Activated T-cell treated with anti-CD3 and anti-CD28 coated beads, Interleukin-2, amount 50 U/mL, for 4 hours (primary cell): ENCODE results near the gene SIX2. TPM values are rescaled to one million over a fixed set of nuclear protein-coding genes. Genes with fewer than 3 reads are reported as not detected.

ENCODE experiments used
- ATAC-seq, 2 donors: fragments of 200-7000 bp; cut with Tn5 transposase; one replicate each; pipeline ENCODE4 v1.10.0; 2021
- DNase-seq: peaks from one replicate; pipeline ENCODE4 v3.0.0-alpha.2; 2020
- H3K27me3 Mint-ChIP-seq: one replicate; pipeline ENCODE4 v1.8.0; 2021; ENCODE audit warnings: low read depth, mixed read lengths
- H3K36me3 Mint-ChIP-seq: one replicate; pipeline ENCODE4 v1.8.0; 2022; ENCODE audit warnings: mixed read lengths; ENCODE audit not compliant: insufficient read depth
- H3K4me1 Mint-ChIP-seq: one replicate; pipeline ENCODE4 v1.8.0; 2021; ENCODE audit warnings: low read depth, mixed read lengths
- H3K4me3 Mint-ChIP-seq: one replicate; pipeline ENCODE4 v1.8.0; 2021; ENCODE audit warnings: mild to moderate bottlenecking, moderate library complexity, mixed read lengths
- H3K9me3 Mint-ChIP-seq: one replicate; pipeline ENCODE4 v1.8.0; 2021; ENCODE audit warnings: mixed read lengths
- total RNA-seq, 3 donors: library from RNA; stranded (reverse); gene quantifications; one replicate each; pipeline ENCODE4 v1.2.1, GENCODE V29; 2021

Gene SIX2
- total RNA-seq, 3 donors from 2014 or later = not detected

DNA sequence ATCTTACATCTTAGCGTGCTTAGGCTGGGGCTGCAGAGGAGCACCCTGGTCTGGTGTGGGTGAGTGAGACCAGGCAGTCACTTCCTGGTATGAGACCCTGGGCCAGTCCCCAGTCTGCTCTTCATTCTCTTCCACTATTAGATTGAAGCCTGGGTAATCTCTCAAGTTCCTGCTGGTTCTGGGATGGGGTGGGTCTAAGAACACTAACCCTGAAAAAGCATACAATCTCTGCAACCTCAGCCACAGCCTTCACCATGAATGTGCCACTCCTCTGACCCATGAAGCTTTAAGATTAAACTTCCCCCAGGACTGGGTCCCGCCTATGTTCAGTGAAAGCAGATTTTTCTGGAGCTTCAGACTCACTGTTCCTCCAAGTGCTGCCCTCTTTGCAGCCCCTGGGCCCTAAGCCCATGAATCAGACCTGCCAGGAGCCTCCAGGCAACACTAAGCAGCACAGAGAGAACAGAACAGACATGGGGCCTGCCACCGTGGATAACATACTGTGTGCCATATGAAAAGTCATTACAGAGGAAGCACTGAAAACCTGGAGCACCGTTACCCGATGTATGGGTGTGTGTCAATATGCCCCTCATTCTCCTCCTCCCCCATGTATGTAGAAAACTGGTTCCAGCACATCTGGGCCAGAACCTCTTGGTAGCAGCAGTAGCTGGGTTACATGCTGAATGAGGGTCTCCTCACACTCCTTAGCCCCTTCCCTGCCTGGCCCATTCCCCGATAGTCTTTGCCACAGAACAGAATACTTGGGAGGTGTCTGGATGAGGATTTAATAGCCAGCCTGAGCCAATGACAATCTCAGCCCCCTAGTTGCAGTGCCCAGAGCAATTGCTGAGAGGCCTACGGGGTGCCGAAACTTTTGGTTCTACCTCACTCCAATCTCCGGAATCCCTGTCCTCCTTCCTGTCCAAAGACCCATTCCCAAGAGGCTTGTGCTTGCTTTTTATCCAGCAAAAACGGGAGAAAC, 2.7 kb upstream of the SIX2 start:
- H3K36me3 Mint-ChIP-seq = no peaks in the 10 kb centered on the region

GRCh38 chr2:45011121-45011520, 1.9 kb upstream of the SIX2 start:
- Mint-ChIP-seq H3K36me3 (no peaks in the 10 kb centered on the region), H3K27me3 (peaks cover 81% of the 10 kb centered on the region), H3K4me3 (no peak overlapping the region), H3K4me1 (peaks cover 28% of the 10 kb centered on the region), H3K9me3 (no peaks in the 10 kb centered on the region)
- ATAC-seq (no peak), DNase-seq (no peak)

More for the DNA sequence above, 2.7 kb upstream of the SIX2 start:
- Mint-ChIP-seq H3K27me3 (peaks cover 81% of the 10 kb centered on the region), H3K4me3 (no peak overlapping the region), H3K4me1 (peaks cover 25% of the 10 kb centered on the region), H3K9me3 (no peaks in the 10 kb centered on the region)
- ATAC-seq (no peak), DNase-seq (no peak)

- peaks cover 80% of the 10 kb centered on the region for H3K27me3 Mint-ChIP-seq
- H3K9me3 Mint-ChIP-seq = no peaks in the 10 kb centered on the region
- ATAC-seq = no peak
- peaks cover 31% of the 10 kb centered on the region for H3K4me1 Mint-ChIP-seq
- DNase-seq = no peak
- no peaks in the 10 kb centered on the region for H3K36me3 Mint-ChIP-seq
- no peak overlapping the region for H3K4me3 Mint-ChIP-seq
These were observed 1.4 kb upstream of the SIX2 start for GRCh38 chr2:45010702-45011012.

GRCh38 chr2:45009928-45010701, 863 bp upstream of the SIX2 start:
- H3K27me3 Mint-ChIP-seq = peaks cover 79% of the 10 kb centered on the region
- no peaks in the 10 kb centered on the region for H3K36me3 Mint-ChIP-seq
- H3K4me3 Mint-ChIP-seq = peak overlapping the region; percentile 19
- no peaks in the 10 kb centered on the region for H3K9me3 Mint-ChIP-seq
- H3K4me1 Mint-ChIP-seq = peaks cover 36% of the 10 kb centered on the region
- ATAC-seq (no peak), DNase-seq (no peak)

DNA sequence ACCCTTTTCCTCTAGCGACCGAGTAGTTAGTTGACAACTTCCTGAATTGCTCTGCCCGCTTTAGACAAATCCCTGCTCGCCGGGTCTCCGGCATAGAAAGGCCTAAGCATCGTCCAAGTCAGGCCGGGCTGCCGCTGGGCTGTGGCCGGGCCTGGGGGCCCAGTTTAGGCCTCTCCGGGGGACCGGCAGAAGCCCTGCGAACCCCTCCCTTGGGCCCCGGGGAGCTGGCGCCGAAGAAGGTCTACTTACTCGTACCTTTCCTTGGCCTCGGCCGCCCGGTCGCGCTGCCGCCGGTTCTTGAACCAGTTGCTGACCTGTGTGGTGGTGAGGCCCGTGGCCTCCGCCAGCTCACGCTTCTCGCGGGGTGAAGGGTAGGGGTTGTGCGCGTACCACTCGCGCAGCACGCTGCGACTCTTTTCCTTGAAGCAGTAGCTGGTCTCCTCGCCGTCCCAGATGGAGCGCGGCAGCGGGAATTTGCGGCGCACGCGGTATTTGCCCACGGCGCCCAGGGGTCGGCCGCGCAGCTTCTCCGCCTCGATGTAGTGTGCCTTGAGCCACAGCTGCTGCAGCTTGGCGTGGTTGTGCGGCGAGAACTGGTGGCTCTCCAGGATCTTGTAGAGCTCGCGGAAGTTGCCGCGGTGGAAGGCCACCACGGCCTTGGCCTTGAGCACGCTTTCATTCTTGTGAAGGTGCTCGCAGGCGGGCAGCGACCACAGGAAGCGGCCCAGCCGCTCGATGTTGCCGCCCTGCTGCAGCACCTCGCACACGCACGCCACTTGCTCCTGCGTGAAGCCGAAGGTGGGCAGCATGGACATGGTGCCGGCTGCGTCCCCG, 739 bp downstream of the SIX2 start:
- peak in 1 of 2 donors; percentile 11 for ATAC-seq
- no peaks in the 10 kb centered on the region for H3K36me3 Mint-ChIP-seq
- peaks cover 36% of the 10 kb centered on the region for H3K4me1 Mint-ChIP-seq
- H3K27me3 Mint-ChIP-seq = peaks cover 84% of the 10 kb centered on the region
- H3K9me3 Mint-ChIP-seq = no peaks in the 10 kb centered on the region
- H3K4me3 Mint-ChIP-seq = peak overlapping the region; percentile 48
- no peak for DNase-seq

- peaks cover 37% of the 10 kb centered on the region for H3K4me1 Mint-ChIP-seq
- no peaks in the 10 kb centered on the region for H3K36me3 Mint-ChIP-seq
- H3K9me3 Mint-ChIP-seq = no peaks in the 10 kb centered on the region
- no peak for ATAC-seq
- DNase-seq = no peak
- peaks cover 89% of the 10 kb centered on the region for H3K27me3 Mint-ChIP-seq
- peak overlapping the region; percentile 16 for H3K4me3 Mint-ChIP-seq
These were observed 1.3 kb downstream of the SIX2 start for GRCh38 chr2:45007961-45008295.

DNA sequence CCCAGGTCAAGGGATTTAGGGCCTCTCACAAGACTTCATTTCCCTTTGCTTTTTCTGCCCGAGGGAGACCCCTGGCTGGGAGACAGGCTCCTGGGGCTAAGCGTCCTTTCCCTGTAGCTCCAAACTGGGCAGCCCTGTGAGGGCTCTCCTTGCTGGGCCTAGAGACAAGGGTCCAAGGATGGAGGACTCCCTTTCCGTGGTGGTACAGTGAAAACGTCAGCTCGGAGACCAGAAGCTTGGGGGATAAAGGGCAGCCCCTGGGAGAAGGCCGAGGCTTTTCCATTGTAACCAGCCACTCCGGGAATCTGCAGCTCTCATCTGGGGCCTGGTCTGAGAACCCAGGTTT, 2.3 kb downstream of the SIX2 start:
- H3K4me3 Mint-ChIP-seq = no peak overlapping the region
- H3K4me1 Mint-ChIP-seq = peaks cover 38% of the 10 kb centered on the region
- DNase-seq = no peak
- peaks cover 88% of the 10 kb centered on the region for H3K27me3 Mint-ChIP-seq
- H3K9me3 Mint-ChIP-seq = no peaks in the 10 kb centered on the region
- no peak for ATAC-seq
- H3K36me3 Mint-ChIP-seq = no peaks in the 10 kb centered on the region

- DNase-seq = no peak
- no peak overlapping the region for H3K4me3 Mint-ChIP-seq
- H3K27me3 Mint-ChIP-seq = peaks cover 88% of the 10 kb centered on the region
- no peak for ATAC-seq
- no peaks in the 10 kb centered on the region for H3K36me3 Mint-ChIP-seq
- no peaks in the 10 kb centered on the region for H3K9me3 Mint-ChIP-seq
- H3K4me1 Mint-ChIP-seq = peaks cover 43% of the 10 kb centered on the region
These were observed 3.0 kb downstream of the SIX2 start for GRCh38 chr2:45006041-45006941.

GRCh38 chr2:45005261-45006002, 3.8 kb downstream of the SIX2 start:
- no peak for DNase-seq
- H3K36me3 Mint-ChIP-seq = no peaks in the 10 kb centered on the region
- H3K27me3 Mint-ChIP-seq = peaks cover 85% of the 10 kb centered on the region
- peaks cover 46% of the 10 kb centered on the region for H3K4me1 Mint-ChIP-seq
- H3K4me3 Mint-ChIP-seq = no peak overlapping the region
- ATAC-seq = no peak
- H3K9me3 Mint-ChIP-seq = no peaks in the 10 kb centered on the region

GRCh38 chr2:45004562-45005191, 4.6 kb downstream of the SIX2 start:
- no peak overlapping the region for H3K4me3 Mint-ChIP-seq
- DNase-seq (no peak), ATAC-seq (no peak)
- peaks cover 41% of the 10 kb centered on the region for H3K4me1 Mint-ChIP-seq
- H3K36me3 Mint-ChIP-seq = no peaks in the 10 kb centered on the region
- H3K27me3 Mint-ChIP-seq = peaks cover 85% of the 10 kb centered on the region
- no peaks in the 10 kb centered on the region for H3K9me3 Mint-ChIP-seq

DNA sequence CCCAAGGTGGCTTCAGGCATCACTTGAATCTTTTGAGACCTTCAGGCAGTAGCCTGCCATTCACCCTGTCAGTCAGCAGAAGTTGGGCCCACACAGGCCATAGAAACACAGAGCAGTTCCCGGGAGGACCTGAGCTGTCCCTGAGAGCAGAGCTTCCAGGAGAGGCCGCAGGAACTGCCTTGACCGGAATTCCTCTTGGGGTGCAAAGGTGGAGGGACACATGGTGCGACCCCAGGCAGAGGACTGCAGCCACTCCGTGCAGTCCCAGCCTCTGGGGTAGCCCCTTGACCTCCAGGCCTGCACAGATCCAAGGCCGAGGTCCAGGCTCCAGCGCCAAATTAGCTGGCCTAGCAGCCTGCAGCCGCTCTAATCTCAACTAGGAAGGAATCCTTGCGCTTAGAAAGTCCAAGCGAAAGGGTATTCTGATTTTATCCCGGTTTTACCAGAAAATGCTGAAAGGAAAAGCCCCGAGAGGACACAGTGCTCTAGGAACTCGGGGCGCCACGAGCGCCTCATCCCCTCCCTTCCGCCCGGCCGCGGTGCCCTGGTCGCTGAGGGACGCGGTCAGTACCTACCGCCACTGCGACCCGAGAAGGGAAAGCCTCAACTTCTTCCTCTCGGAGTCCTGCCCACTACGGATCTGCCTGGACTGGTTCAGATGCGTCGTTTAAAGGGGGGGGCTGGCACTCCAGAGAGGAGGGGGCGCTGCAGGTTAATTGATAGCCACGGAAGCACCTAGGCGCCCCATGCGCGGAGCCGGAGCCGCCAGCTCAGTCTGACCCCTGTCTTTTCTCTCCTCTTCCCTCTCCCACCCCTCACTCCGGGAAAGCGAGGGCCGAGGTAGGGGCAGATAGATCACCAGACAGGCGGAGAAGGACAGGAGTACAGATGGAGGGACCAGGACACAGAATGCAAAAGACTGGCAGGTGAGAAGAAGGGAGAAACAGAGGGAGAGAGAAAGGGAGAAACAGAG, 5.4 kb downstream of the SIX2 start:
- Mint-ChIP-seq H3K4me3 (no peak overlapping the region), H3K36me3 (no peaks in the 10 kb centered on the region), H3K9me3 (no peaks in the 10 kb centered on the region), H3K27me3 (peaks cover 88% of the 10 kb centered on the region), H3K4me1 (peaks cover 39% of the 10 kb centered on the region)
- DNase-seq (no peak), ATAC-seq (no peak)

DNA sequence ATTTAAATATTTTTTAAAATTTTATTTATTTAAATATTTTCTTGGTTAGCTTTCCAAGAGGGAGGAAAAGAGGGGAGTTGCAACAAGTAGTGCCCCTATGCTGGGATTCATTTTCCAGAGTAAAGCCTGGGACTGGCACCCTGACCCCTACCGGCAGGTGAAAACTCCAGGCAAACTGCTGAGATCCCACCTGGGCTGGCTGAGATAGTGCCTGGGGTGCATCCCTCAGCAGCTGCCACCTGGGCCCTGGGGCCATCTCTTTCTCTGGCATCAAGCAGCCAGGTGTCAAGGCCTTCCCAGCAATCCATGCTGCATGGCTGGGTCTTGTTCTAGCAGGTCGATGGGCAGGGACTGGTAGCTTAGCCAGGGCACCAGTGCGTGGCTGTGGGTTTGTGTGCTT, 6.6 kb downstream of the SIX2 start:
- peaks cover 87% of the 10 kb centered on the region for H3K27me3 Mint-ChIP-seq
- no peak overlapping the region for H3K4me3 Mint-ChIP-seq
- DNase-seq (no peak), ATAC-seq (no peak)
- H3K4me1 Mint-ChIP-seq = peaks cover 30% of the 10 kb centered on the region
- H3K9me3 Mint-ChIP-seq = no peaks in the 10 kb centered on the region
- no peaks in the 10 kb centered on the region for H3K36me3 Mint-ChIP-seq
